Smooth muscle cell (in vitro differentiated cells): ENCODE results near the gene C5. TPM values are rescaled to one million over a fixed set of nuclear protein-coding genes. Genes with fewer than 3 reads are reported as not detected.

Source experiments
- DNase-seq: peaks from one replicate; lab custom pipeline; 2025; ENCODE audit not compliant: unreplicated experiment; lab: John Stamatoyannopoulos, UW
- H2AFZ ChIP-seq: fragments of 200-600 bp; sonication (generic); 2 replicates; pipeline ENCODE4 v1.6.0; 2016; ENCODE audit warnings: antibody characterized with exemption, low read depth, mild to moderate bottlenecking
- H3F3A ChIP-seq: fragments of 200-600 bp; sonication (generic); 2 replicates; pipeline ENCODE4 v1.6.0; 2017; ENCODE audit warnings: antibody characterized with exemption, low read depth
- H3K27ac ChIP-seq: fragments of 200-600 bp; sonication (generic); 2 replicates; pipeline ENCODE4 v1.5.1; 2016; ENCODE audit warnings: low read depth, mild to moderate bottlenecking
- H3K27me3 ChIP-seq: fragments of 200-600 bp; sonication (generic); 2 replicates; pipeline ENCODE4 v1.6.1; 2016; ENCODE audit warnings: low read depth, mild to moderate bottlenecking
- H3K36me3 ChIP-seq: fragments of 200-600 bp; sonication (generic); 2 replicates; pipeline ENCODE4 v1.5.1; 2016; ENCODE audit warnings: low read depth
- H3K4me1 ChIP-seq: fragments of 200-600 bp; sonication (generic); 2 replicates; pipeline ENCODE4 v1.5.1; 2016; ENCODE audit warnings: low read depth
- H3K4me2 ChIP-seq: fragments of 200-600 bp; sonication (generic); 2 replicates; pipeline ENCODE4 v1.6.0; 2016; ENCODE audit warnings: mild to moderate bottlenecking
- H3K4me3 ChIP-seq: fragments of 200-600 bp; sonication (generic); 2 replicates; pipeline ENCODE4 v1.5.1; 2016; ENCODE audit warnings: mild to moderate bottlenecking
- H3K79me2 ChIP-seq: fragments of 200-600 bp; sonication (generic); 2 replicates; pipeline ENCODE4 v1.6.0; 2016; ENCODE audit warnings: low read depth, mild to moderate bottlenecking
- H3K9ac ChIP-seq: fragments of 200-600 bp; sonication (generic); 2 replicates; pipeline ENCODE4 v1.6.0; 2016; ENCODE audit warnings: low read depth
- H3K9me3 ChIP-seq: fragments of 200-600 bp; sonication (generic); replicated peaks from 2 replicates; pipeline ENCODE4 v1.5.1; 2016; ENCODE audit warnings: low read depth
- H4K20me1 ChIP-seq: fragments of 200-600 bp; sonication (generic); 2 replicates; pipeline ENCODE4 v1.6.0; 2016; ENCODE audit warnings: low read depth
- WGBS: methylation state at CpG from one replicate; pipeline ENCODE4 v1.1.7; 2016; ENCODE audit warnings: low lambda C conversion rate; 5-methylcytosine and 5-hydroxymethylcytosine counted together
- polyA plus RNA-seq: library from polyadenylated mRNA; unstranded; fragments of >200 nt; fragmentation: Nextera tagmentation; extraction: Ambion mirVana; gene quantifications from 2 replicates; pipeline ENCODE4 v1.2.1, GENCODE V29; 2016
- total RNA-seq: library from RNA; depleted of rRNA; stranded (reverse); fragments of >200 nt; gene quantifications from 2 replicates; pipeline ENCODE4 v1.2.3, GENCODE V29; 2014
- TF ChIP-seq, protein P1 (sequence below): fragments of 200-600 bp; sonication (generic); IDR thresholded peaks from 2 replicates; pipeline ENCODE4 v1.5.1; 2017; ENCODE audit warnings: borderline replicate concordance, mild to moderate bottlenecking, antibody characterized with exemption; ENCODE audit not compliant: insufficient read depth, poor library complexity, severe bottlenecking

C5 gene
- total and polyA plus RNA-seq, 2 experiments from 2014 or later: 0.57 to 0.76 TPM

DNA sequence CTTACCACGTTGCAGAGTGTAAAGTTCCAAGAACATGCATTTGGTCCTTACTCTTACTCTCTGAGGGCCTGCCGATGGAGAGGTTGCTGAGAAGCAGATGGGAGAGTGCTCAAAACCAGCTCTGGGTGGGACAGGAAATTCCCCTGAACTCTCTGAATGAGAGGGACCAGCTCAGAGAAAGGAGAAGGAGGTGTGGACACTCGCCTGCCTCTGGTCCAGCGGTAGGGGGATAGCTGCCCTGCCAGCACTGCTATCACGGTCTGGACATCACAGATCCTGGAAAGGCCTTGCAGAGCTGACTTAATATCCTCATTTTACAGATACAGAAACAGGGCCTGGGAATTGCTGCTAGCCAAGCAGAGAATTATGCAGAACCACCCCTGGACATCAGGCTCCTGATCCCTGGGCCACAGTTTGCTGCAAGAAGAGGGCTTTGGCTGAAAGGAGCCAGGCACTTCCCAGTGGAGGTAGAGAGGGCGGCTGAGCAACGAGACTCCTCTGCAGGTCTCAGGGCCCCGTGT is 128.4 kb downstream of the C5 start:
- H3K4me2 ChIP-seq: peak overlapping the region; percentile 16

DNA sequence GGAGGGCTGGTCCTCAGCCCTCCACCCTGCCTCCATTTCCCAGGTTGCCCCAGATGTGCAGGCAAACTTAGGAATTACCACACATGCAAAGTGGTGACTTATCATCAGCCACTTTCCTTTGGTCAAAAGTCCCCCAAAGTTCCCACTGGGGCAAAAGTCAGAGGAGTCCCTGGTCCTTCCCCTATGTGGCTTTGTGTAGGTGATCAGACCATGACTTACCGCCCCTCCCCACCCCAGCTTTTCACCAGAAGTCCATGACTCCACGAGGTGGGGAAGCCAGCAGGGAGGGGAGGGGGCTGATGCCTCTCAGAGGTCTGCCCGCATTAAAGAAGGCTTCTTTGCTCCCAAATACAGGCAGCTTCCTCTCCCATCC is 129.3 kb downstream of the C5 start:
- H3K4me1 ChIP-seq: peaks cover 25% of the 10 kb centered on the region
- TF ChIP-seq, protein P1, sequence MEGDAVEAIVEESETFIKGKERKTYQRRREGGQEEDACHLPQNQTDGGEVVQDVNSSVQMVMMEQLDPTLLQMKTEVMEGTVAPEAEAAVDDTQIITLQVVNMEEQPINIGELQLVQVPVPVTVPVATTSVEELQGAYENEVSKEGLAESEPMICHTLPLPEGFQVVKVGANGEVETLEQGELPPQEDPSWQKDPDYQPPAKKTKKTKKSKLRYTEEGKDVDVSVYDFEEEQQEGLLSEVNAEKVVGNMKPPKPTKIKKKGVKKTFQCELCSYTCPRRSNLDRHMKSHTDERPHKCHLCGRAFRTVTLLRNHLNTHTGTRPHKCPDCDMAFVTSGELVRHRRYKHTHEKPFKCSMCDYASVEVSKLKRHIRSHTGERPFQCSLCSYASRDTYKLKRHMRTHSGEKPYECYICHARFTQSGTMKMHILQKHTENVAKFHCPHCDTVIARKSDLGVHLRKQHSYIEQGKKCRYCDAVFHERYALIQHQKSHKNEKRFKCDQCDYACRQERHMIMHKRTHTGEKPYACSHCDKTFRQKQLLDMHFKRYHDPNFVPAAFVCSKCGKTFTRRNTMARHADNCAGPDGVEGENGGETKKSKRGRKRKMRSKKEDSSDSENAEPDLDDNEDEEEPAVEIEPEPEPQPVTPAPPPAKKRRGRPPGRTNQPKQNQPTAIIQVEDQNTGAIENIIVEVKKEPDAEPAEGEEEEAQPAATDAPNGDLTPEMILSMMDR: no peak

More for the DNA sequence above, 128.4 kb downstream of the C5 start:
- Histone ChIP-seq H2AFZ (no peak overlapping the region), H3K4me1 (peaks cover 27% of the 10 kb centered on the region), H3K9me3 (no peaks in the 10 kb centered on the region), H3K9ac (no peak overlapping the region), H3K79me2 (no peaks in the 10 kb centered on the region), H3K27ac (peak overlapping the region; percentile 83), H3K4me3 (no peak overlapping the region), H4K20me1 (no peaks in the 10 kb centered on the region), H3F3A (peaks cover 31% of the 10 kb centered on the region), H3K27me3 (no peaks in the 10 kb centered on the region), H3K36me3 (no peaks in the 10 kb centered on the region)
- no peak for DNase-seq
- TF ChIP-seq, protein P1: no peak
- WGBS: 40% methylated on average over 8 of the region's 8 CpGs

DNA sequence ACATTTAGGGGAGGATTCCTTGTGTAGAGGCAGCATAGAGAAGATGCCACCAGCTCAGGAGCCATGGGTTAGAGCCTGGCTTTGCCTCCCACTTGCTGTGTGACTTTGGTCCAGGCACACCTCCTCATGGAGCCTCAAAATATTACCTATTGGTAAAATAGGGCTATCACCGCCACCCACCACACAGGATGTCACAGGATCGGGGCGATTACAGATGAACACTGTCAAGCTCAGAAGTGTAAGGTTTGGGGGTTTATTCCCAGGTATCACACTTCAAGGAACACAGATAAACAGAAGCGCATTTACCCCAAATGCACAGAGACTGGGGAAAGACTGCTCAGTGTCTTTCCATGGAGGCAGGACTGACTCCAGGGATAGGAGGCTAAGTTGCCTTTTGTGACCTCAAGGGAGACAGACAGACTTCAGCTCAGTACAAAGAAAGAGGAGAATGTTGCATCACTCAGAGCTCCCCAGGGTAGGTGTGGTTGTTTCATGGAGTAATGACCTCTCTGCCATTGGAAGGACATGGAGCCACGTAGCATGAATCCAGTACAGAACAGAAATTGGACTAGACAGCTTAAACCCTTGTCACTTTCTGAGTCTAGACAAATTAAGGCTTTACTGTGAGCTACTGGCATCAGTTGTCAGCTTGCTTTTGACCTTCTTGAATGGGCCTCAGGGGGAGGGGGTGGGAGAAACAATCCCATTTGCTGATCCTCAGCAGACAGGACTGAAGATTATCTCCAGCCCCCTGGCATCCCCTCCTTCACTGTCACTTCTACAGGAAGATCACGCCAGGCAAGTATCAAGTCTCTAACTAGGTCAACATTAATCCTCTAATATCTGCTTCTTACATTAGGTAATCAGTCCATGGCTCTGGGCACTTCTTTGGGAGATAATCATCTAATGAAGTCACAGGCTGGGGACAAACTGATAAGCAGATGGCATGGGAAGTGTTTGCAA is 130.0 kb downstream of the C5 start:
- no peak overlapping the region for H2AFZ ChIP-seq
- no peaks in the 10 kb centered on the region for H3K36me3 ChIP-seq
- no peaks in the 10 kb centered on the region for H3K27me3 ChIP-seq
- no peaks in the 10 kb centered on the region for H3K79me2 ChIP-seq
- H3K4me2 ChIP-seq: peak overlapping the region; percentile 58
- H3K27ac ChIP-seq: peak overlapping the region; percentile 83
- TF ChIP-seq, protein P1: no peak
- peak overlapping the region; percentile 40 for H3K9ac ChIP-seq
- H4K20me1 ChIP-seq: no peaks in the 10 kb centered on the region
- peaks cover 21% of the 10 kb centered on the region for H3F3A ChIP-seq
- no peak for DNase-seq
- WGBS: 77% methylated on average over 6 of the region's 6 CpGs
- H3K4me3 ChIP-seq: no peak overlapping the region
- H3K4me1 ChIP-seq: peaks cover 23% of the 10 kb centered on the region
- no peaks in the 10 kb centered on the region for H3K9me3 ChIP-seq

More for the DNA sequence above, 129.3 kb downstream of the C5 start:
- Histone ChIP-seq H3K9ac (no peak overlapping the region), H3K27me3 (no peaks in the 10 kb centered on the region), H3K36me3 (no peaks in the 10 kb centered on the region), H3K27ac (peak overlapping the region; percentile 83), H3K4me3 (no peak overlapping the region), H3K9me3 (no peaks in the 10 kb centered on the region), H3F3A (peaks cover 25% of the 10 kb centered on the region), H2AFZ (no peak overlapping the region), H4K20me1 (no peaks in the 10 kb centered on the region), H3K79me2 (no peaks in the 10 kb centered on the region), H3K4me2 (peak overlapping the region; percentile 25)
- 61% methylated on average over 3 of the region's 3 CpGs for WGBS
- no peak for DNase-seq
